Measurements from ENCODE around the gene DNMBP. TPM values are rescaled to one million over a fixed set of nuclear protein-coding genes. Genes with fewer than 3 reads are reported as not detected.

The DNMBP gene
- total and polyA plus RNA-seq, 8 donors: 14.8 to 43.9 (median 37.2) TPM

- no peak overlapping the region for H3K27ac ChIP-seq
- intact Hi-C loops (cut with DNase I): no loop called here
- no peak overlapping the region for H3K4me3 ChIP-seq
- no peaks in the 10 kb centered on the region for H3K27me3 ChIP-seq
- no peak for DNase-seq
- TF ChIP-seq CTCF (IDR thresholded peaks at IDR 0.05): no peak
- H3K9me3 ChIP-seq: no peaks in the 10 kb centered on the region
- no peaks in the 10 kb centered on the region for H3K4me1 ChIP-seq
- ATAC-seq: no peak
- H3K36me3 ChIP-seq: no peaks in the 10 kb centered on the region
These were observed 173.0 kb downstream of the DNMBP start for GRCh38 chr10:99836711-99837110.

- H3K27ac ChIP-seq: no peak overlapping the region
- H3K4me1 ChIP-seq: no peaks in the 10 kb centered on the region
- intact Hi-C loops (cut with DNase I): no loop called here
- H3K27me3 ChIP-seq: no peaks in the 10 kb centered on the region
- ATAC-seq (no peak), DNase-seq (no peak)
- no peak overlapping the region for H3K4me3 ChIP-seq
- H3K9me3 ChIP-seq: no peaks in the 10 kb centered on the region
- TF ChIP-seq CTCF (IDR thresholded peaks at IDR 0.05): no peak
- no peaks in the 10 kb centered on the region for H3K36me3 ChIP-seq
These were observed 173.8 kb downstream of the DNMBP start for GRCh38 chr10:99835947-99836346.

GRCh38 chr10:99834410-99834809 is 175.3 kb downstream of the DNMBP start:
- Histone ChIP-seq H3K36me3 (no peaks in the 10 kb centered on the region), H3K27me3 (no peaks in the 10 kb centered on the region), H3K4me3 (no peak overlapping the region), H3K4me1 (no peaks in the 10 kb centered on the region), H3K27ac (no peak overlapping the region), H3K9me3 (no peaks in the 10 kb centered on the region)
- intact Hi-C loops (cut with DNase I): no loop called here
- ATAC-seq (no peak), DNase-seq (no peak)
- no peak for TF ChIP-seq CTCF (IDR thresholded peaks at IDR 0.05)

- Histone ChIP-seq H3K9me3 (no peaks in the 10 kb centered on the region), H3K4me3 (no peak overlapping the region), H3K36me3 (no peaks in the 10 kb centered on the region), H3K4me1 (no peaks in the 10 kb centered on the region), H3K27ac (no peak overlapping the region), H3K27me3 (no peaks in the 10 kb centered on the region)
- DNase-seq: no peak
- TF ChIP-seq CTCF (IDR thresholded peaks at IDR 0.05): no peak
- intact Hi-C loops (cut with DNase I): no loop called here
- no peak for ATAC-seq
These were observed 177.3 kb downstream of the DNMBP start for GRCh38 chr10:99832439-99832838.

GRCh38 chr10:99828464-99828863 is 181.3 kb downstream of the DNMBP start:
- TF ChIP-seq CTCF (IDR thresholded peaks at IDR 0.05): no peak

More at GRCh38 chr10:99828464-99828863, 181.3 kb downstream of the DNMBP start:
- Histone ChIP-seq H3K27me3 (no peaks in the 10 kb centered on the region), H3K9me3 (no peaks in the 10 kb centered on the region), H3K36me3 (no peaks in the 10 kb centered on the region), H3K27ac (no peak overlapping the region), H3K4me3 (no peak overlapping the region), H3K4me1 (no peaks in the 10 kb centered on the region)
- intact Hi-C loops (cut with DNase I): no loop called here
- DNase-seq (no peak), ATAC-seq (no peak)
